ENCODE data around the gene KIF21B.

DNA sequence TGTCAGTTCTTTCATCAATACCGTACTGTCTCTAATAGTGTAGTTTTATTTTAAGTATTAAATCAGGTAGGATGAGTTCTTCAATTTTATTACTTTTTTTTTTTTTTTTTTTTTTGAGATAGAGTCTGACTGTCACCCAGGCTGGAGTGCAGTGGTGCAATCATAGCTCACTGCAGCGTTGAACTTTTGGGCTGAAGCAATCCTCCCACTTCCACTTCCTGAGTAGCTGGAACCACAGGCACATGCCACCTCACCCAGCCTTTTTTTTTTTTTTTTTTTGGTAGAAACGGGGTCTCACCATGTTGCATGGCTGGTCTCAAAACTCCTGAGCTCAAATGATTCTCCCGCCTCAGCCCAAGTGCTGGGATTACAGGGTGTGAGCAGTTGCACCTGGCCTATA is 84.6 kb downstream of the KIF21B start:
- TF ChIP-seq POLR2A (IDR thresholded peaks at IDR 0.05): no peak
- TF ChIP-seq, protein P1, sequence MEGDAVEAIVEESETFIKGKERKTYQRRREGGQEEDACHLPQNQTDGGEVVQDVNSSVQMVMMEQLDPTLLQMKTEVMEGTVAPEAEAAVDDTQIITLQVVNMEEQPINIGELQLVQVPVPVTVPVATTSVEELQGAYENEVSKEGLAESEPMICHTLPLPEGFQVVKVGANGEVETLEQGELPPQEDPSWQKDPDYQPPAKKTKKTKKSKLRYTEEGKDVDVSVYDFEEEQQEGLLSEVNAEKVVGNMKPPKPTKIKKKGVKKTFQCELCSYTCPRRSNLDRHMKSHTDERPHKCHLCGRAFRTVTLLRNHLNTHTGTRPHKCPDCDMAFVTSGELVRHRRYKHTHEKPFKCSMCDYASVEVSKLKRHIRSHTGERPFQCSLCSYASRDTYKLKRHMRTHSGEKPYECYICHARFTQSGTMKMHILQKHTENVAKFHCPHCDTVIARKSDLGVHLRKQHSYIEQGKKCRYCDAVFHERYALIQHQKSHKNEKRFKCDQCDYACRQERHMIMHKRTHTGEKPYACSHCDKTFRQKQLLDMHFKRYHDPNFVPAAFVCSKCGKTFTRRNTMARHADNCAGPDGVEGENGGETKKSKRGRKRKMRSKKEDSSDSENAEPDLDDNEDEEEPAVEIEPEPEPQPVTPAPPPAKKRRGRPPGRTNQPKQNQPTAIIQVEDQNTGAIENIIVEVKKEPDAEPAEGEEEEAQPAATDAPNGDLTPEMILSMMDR (IDR thresholded peaks at IDR 0.05): no peak

Data from sigmoid colon (tissue), 3 donors.